ENCODE results near the gene SCN2B.
"Not testable (repeated sequence)": the region's sequence is repeated elsewhere in the genome, so short reads cannot be mapped to it uniquely, and the experiment has no call there.

Gene SCN2B

DNA sequence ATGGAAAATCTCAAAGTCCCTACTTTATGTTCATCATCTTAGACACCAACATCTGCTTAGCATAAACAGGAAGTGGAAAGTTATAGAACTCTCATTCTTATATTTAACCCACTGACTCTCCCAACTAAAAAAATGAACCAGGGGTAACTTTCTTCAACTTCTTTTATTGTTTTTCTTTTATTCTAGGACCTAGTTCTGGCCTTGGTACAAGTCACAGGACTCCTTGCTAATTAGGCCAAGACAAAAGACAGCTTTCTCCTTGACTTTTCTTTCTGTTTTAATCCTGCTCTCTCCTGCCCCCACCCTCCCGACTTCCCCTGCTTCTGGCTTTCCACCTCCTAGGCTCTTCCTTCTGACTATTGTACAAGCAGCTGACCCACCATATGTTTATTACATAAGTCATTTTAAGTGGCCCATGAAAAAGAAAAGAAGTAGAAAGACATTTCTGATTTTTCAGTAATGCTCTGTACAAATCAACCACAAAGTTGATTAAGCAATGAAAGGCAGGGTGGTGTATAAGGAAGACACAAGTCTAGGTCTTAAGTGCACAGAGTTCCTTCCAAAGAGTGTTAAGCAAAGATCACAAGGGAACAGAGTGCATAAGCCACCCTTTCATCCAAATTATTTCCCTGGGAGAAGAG, 30.1 kb upstream of the SCN2B start:
- DNase-seq (ENCODE audit: low read depth in 2 of 2), result no peak

DNA sequence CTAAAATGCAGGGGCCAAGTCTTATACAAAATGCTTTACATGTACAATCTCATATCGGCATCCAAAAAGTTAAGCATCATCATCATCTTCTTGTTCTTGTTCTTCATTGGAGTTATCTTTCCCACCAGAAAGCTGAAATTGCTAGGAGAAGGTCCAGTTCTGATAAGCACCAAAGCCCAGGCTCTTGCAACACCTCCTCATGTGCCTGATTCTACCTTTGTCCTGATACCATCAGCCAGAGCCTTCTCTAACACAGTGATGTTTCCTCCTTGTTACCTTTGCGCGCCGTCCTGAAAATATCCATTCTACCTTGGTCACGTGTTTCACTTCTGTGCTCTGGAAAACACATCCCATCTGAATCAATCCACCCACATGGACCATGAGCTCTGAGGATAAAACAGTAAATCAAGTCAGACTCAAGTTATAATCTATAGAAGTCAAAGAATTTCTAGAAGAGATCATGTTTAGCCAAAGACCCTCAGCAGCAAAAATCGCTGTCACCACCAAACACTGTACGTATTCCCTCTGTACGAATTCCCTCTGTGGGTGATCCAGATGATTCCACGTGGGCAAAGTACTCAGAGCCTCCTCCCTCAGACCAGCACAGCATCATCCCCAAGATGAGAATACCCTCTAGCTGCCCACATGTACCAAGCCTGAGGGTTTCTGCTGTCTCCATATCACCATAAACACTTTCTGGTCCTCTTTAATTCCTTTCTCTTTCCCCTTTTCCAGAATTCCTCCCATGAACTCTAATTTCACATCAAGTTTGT, 29.4 kb upstream of the SCN2B start:
- DNase-seq (ENCODE audit: low read depth in 2 of 2), result no peak

DNA sequence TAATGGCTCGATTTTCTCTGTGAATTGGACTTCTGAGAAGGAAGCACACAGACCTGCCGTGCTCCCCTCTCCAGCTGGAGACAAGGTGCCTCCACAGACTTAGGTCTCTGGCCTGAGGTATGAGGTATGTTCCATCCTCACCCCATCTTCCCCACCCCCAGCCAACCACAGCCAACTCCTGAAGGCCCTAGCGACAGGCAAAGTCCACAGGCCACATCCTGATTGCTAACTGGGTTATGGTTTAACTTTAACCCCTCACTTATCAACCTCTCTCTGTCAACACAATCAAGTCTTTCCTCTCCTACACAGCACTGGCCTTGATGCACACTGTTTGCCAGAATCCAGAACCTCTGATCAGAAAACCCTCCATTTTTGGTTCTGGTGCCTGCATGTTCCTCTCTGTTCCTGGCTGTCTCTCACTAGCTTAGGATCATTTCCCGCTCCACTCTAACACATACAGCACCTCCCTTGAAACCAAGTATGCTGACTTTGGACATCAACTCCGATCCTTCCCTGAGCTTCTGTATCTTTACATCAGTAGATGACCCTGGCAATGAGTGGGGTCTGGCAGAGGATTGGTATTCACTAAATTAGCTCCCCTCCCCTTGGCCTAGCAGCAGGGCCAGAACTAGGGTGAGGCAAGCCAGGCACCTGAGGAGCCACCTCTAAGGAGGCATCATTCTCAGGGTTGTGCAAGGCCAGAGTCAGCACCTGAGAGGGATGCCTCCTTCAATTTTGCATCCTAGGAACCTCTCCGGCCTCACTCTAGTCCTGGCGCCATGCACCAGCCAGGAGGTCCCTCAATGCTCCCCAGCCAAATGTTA, 26.4 kb upstream of the SCN2B start:
- peak in 1 of 2 donors; percentile 22 for DNase-seq (ENCODE audit: low read depth in 2 of 2)

DNA sequence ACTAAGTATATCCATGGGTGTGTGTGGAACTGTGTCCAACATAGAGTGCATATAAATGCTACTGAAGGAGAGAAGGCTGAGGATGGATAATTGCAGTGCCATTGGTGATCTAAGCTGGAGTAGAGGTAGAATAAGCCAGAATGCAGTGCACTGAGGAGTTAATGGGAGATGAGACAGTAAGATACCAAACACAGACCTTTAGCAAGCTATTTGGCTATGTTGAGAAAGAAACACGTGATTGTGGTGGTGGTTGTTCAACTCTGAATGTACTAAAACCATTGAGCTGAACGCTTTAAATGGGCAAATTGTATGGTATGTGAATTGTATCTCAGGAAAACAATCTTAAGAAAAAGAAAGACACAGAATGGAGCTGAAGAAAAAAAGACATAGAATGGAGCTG, 25.5 kb upstream of the SCN2B start:
- DNase-seq (ENCODE audit: low read depth in 2 of 2), result no peak

DNA sequence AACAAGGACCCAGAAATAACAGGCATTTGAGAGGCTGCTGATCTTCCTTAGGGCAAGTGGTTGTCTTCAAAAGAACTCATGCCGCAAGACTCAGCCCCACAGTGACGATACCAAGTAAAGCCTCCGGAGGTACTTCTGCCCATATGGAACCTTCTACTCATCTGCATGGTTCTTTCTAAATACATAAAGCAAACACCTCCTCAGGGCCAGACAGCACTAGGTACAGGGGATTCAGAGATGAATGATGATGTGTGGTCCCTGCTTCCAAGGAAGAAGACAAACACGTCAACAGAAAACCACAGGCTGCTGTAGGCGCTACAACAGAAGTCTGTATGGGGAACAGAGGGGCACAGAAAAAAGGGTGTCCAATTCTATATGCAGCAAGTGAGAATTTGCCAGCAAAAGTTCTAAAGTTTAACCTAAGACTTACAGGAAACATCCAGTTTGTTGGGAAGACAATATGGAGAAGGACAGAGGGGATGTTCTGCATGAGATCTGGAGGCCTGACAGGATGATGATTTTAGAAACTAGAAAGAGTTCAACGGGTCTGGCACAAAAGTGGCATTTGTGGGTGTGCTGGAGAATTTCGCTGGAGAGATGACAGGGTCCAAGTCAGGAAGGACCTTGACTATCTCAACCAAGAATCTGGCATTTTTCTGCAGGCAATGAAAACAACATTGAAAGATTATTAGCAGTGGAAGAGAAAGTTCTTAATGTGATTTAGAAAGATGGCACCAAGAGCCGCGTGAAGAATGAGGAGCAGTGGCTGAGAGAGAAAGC, 24.7 kb upstream of the SCN2B start:
- peak in 1 of 2 donors; percentile 22 for DNase-seq (ENCODE audit: low read depth in 2 of 2)

DNA sequence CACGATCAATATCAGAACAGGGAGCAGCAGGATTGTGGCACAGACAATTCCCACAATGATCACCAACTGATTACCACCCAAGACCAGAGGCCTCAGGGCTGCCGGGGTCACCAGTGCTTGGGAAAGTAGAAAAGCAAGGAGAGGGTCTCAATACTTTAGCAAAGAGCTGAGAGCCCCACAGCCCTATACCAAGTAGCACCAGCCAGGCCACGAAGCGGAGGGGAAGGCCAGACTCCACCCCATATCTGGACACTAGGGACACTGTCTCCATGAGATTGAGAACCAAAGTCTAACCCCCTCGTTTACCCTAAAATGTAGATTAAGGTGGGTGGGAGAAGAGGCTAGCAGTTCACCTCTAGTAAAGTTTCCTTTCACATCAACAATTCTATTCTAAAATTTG, 24.1 kb upstream of the SCN2B start:
- no peak for DNase-seq (ENCODE audit: low read depth in 2 of 2)

DNA sequence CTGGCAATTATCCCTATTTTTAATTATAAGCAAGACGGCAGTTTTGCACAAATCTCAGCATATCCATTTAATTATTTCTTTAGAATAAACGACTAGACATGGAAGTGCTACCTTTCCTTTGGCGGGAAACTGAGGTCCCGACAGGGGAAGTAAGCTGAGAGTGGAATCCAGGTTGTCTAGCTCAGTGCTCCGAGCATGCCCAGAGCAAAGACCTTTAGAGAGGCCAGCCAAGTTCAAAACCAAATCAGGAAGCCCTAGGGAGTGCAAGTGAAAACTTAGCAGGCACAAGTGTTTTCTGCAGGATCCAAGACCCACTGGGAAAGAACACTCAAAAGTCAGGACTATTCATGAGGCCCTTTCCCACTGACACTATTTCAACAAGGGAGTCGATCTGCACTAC, 22.7 kb upstream of the SCN2B start:
- DNase-seq (ENCODE audit: low read depth in 2 of 2), result no peak

DNA sequence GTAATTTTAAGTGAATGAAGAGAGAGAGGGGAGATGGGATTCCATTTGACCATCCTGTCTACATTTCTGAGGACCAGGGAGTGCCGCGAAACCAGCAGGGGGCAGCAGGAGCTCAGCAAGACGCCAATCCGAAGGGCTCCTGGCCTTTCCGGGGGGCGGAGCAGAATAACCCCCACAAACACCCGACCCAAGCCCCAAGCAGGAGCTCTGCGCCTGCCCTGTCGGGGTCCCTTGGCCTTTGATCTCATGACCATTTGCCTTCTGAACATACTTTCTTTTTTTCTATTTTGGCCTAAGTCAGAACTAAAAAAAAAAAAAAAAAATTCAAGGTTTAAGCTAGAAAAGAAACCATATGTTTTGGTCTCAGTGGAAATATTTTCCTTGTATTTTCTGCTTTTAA, 21.9 kb upstream of the SCN2B start:
- DNase-seq (ENCODE audit: low read depth in 2 of 2), result peak; percentile 60 to 79

DNA sequence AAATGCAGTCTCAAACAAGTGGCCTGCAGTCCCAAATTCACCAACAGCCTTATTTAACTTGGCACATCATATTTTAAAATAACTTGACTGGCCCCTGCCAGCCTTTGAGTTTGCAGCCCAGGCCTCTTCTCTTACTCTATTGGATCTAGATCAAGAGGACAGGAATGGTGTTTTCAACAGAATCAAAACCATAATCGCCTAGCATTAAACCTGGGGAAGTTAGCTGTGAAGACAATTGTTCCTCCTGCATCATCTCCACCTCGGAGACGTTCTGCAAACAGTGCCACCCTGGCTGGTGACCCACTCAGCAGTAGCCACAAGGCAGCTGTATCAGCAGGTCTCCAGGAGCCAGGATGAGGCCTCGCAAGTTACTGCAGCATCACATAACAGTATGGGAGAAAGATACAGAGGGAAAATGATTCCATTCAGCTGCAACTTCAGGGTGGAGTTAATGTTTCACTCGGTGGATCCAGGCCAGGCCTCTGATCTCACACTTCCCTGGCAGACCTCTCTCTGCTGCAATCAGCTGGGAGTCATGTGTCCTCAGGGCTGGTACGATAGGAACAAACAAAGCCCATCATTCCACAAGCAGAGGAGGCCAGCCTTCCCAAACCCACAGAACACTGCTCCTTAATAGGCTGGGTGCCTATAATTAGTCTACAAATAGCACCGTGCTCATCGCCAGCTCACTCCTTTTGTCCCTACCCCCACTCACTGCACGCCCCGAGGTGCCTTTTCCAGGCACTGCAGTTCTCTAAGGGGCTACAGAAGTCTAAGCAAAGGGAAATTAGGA, 18.6 kb upstream of the SCN2B start:
- DNase-seq (ENCODE audit: low read depth in 2 of 2), result no peak

DNA sequence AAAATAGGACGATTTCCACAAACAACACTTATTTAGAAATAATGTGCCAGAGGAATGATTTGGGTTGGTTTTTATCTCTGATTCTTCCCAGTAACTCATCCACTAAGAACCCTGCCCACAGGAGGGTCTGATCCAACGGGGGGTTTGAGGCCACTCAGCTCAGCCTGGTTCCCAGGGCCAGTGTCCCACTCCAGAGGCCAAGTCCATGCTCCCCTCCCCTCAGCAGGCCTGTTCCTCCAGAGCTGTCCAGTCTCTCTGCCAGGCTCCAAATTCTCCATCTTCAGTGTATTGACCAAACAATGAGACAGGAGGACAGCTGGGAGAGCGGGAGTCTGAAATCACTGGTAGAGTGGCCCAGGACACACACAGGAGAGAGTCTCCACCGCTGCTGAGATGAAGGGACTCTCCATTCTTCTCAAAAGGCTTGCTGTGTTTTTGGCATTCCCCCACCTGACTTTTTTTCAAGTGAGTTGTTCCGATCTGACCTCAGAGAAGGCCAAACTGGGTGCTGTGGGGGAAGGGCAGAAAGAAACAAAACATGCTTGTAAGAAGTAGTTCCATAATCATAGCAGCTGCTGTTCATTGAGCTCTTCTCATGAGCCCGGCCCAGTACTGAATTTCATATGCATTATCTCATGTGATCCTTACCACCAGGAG, 17.6 kb upstream of the SCN2B start:
- no peak for DNase-seq (ENCODE audit: low read depth in 2 of 2)

DNA sequence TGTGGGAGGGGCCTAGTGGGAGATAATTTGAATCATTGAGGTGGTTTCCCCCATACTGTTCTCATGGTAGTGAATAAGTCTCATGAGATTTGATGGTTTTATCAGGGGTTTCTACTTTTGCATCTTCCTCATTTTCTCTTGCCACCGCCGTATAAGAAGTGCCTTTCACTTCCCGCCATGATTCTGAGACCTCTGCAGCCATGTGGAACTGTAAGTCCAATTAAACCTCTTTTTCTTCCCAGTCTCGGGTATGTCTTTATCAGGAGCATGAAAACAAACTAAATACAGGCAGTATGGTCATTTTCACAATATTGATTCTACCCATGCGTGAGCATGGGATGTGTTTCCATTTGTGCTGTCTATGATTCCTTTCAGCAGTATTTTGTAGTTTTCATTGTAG, 16.4 kb upstream of the SCN2B start:
- not testable (repeated sequence) for DNase-seq (ENCODE audit: low read depth in 2 of 2)

DNA sequence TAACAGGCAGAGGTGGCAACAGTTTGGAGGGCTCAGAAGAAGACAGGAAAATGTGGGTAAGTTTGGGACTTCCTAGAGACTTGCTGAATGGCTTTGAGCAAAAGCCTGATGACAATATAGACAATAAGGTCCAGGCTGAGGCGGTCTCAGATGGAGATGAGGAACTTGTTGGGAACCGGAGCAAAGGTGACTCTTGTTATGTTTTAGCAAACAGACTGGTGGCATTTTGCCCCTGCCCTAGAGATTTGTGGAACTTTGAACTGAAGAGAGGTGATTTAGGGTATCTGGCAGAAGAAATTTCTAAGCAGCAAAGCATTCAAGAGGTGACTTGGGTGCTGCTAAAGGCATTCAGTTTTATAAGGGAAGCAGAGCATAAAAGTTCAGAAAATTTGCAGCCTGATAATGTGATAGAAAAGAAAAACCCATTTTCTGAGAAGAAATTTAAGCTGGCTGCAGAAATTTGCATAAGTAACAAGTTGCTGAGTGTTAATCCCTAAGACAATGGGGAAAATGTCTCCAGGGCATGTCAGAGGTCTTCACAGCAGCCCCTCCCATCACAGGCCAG, 14.6 kb upstream of the SCN2B start:
- not testable (repeated sequence) for DNase-seq (ENCODE audit: low read depth in 2 of 2)

DNA sequence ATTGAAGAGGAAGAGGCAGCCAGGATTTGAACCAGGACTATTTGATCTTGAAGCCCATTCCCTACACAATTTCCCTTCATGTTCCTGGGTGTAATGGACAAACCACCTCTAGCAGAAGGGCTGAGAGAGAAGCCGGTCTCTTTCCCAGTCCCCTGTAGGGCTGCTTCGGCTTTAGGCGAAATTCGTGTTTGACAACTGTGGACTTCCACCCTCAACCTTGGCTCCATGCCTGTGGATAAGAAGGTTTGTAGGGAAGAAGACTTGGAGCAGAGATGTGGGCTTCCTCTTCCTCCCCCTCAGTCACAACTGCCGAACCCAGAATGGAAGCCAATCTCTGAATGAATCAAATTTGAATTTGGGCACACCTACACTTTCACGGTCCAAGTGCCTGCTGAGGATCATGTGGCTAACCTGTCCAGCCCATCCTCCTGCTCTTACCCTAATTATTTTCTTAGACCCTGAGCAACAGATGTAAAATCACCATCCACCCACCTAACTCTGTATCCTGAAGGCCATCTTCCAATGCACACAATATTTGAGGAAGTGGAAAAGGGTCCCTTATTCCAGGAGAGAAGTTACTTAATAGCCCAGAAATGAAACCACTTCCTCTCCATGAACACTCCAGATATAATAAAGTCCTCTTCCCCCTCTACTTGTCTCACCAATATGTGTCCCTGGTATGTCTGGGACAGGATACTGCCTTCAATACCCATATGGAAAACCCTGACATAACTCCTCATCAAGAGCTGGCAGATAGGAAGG, 10.1 kb upstream of the SCN2B start:
- no peak for DNase-seq (ENCODE audit: low read depth in 2 of 2)

DNA sequence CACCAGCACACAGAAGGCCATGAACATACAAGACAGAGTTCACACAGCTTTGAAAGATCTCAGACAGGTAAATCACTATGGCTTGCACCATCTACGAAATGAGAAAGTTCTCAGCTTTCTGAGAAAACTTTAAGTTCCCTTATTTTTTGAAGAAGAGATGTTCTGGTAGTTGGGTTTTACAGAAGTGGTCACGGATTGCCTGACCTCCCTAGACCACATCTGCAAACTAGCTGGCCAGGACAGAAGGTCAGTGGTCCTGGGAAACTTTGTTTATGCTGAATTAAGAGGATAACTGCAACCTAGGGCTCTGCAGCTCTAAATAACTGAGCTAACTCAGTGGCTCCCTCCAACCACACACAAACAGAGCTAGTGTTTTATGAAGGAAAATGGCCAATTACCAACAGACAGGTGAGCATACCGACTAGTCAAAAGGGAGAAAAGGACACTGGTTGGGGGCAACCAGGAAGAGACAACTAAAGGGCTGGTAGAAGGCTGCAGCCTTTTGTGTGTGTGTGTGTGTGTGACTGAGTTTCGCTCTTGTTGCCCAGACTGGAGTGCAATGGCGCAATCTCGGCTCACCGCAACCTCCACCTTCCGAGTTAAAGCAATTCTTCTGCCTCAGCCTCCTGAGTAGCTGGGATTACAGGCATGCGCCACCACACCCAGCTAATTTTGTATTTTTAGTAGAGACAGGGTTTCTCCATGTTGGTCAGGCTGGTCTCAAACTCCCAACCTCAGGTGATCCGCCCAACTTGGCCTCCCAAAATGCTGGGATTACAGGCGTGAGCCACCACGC, 8.5 kb upstream of the SCN2B start:
- DNase-seq (ENCODE audit: low read depth in 2 of 2), result no peak

DNA sequence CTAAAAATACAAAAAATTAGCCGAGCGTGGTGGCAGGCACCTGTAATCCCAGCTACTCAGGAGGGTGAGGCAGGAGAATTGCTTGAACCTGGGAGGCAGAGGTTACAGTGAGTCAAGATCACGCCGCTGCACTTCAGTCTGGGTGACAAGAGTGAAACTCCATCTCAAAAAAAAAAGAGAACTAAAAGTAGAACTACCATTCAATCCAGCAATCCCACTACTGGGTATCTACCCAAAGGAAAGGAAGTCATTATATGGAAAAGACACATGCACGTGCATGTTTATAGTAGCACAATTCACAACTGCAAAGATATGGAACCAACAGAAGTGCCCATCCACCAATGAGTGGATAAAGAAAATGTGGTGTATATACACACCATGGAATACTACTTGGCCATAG, 7.3 kb upstream of the SCN2B start:
- not testable (repeated sequence) for DNase-seq (ENCODE audit: low read depth in 2 of 2)

DNA sequence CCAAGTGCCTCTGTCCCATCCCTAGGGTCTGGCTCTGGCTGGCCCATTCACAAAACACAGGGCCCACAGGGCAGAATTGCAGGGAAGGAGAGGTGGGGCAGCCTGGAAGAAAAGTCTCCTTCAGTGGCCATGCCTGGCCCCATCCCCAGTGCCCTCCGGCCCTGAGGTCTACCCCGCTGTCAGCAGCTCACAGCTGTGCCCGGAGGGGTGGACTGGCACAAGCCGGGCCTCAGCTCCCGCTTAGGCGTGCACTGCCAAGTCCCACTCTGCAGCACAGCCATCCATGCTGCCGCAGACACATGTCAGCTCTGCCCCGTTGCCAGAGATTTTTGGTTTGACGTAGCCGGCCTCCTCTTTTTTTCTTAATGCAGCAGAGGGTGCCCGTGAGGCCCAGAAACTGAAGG, 3.9 kb upstream of the SCN2B start:
- DNase-seq (ENCODE audit: low read depth in 2 of 2), result no peak

DNA sequence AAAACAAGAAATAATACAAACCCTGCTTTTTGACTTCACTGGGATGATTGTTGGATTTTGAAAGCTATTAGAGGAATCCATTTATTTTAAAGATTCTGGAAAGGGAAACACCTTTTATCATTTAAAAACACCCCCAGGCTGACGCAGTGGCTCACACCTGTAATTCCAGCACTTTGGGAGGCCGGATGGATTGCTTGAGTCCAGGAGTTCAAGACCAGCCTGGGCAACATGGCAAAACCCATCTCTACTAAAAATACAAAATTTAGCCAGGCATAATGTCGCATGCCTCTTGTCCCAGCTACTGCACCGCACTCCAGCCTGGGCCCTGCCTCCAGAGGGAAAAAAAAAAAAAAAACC, 317 bp upstream of the SCN2B start:
- DNase-seq (ENCODE audit: low read depth in 2 of 2), result no peak
